HCT116 (cell line): ENCODE results near the gene ITGB7. TPM values are rescaled to one million over a fixed set of nuclear protein-coding genes. Genes with fewer than 3 reads are reported as not detected.

Experiments
- ATAC-seq: fragments of 200-7000 bp; cut with Tn5 transposase; 2 replicates; pipeline ENCODE4 v1.9.1; 2020; ENCODE audit warnings: mild to moderate bottlenecking, moderate library complexity
- BruUV-seq: library from RNA; stranded (reverse); fragments of 400-500 nt; replicated peaks from 2 replicates; lab custom pipeline; 2021; lab: Mats Ljungman, UMichigan
- CTCF ChIA-PET: fragments of 300-600 bp; sonication (Branson Sonifier 250); formaldehyde crosslinking; loops from one replicate; lab custom pipeline; 2021; ENCODE audit warnings: antibody characterized with exemption; lab: Charles Lee
- POLR2A ChIA-PET: fragments of 300-600, 350-600 bp; sonication (Branson Sonifier 250); formaldehyde crosslinking; loops from one replicate; lab custom pipeline; 2021; ENCODE audit warnings: antibody characterized with exemption; lab: Charles Lee
- RAD21 ChIA-PET, 2 experiments: fragments of 300-600 bp; sonication (Branson Sonifier 250); formaldehyde crosslinking; loops; one replicate each; lab custom pipeline; 2023; ENCODE audit warnings: low total read pairs in 2 of 2; ENCODE audit not compliant: uncharacterized antibody in 2 of 2, unreplicated experiment in 2 of 2, low non-redundant PET in 1 of 2; lab: Charles Lee
- DNase-seq: peaks from one replicate; pipeline ENCODE4 v3.0.0-alpha.2; 2010; ENCODE audit warnings: low read depth, low spot score
- H2AFZ ChIP-seq: fragments of 200-600 bp; shearing (Covaris generic), sonication (generic); 2 replicates; pipeline ENCODE4 v1.6.1; 2017; ENCODE audit warnings: low read depth, mixed run types, mixed read lengths, antibody characterized with exemption, low read length; ENCODE audit not compliant: poor library complexity, severe bottlenecking
- H3K27ac ChIP-seq: 2 replicates; pipeline ENCODE4 v1.5.1; 2012; ENCODE audit warnings: low read depth, low read length
- H3K27me3 ChIP-seq: fragments of 200-600 bp; sonication (generic); 2 replicates; pipeline ENCODE4 v1.6.1; 2016; ENCODE audit warnings: mixed run types, low read length, mixed read lengths; ENCODE audit not compliant: insufficient read depth
- H3K36me3 ChIP-seq, 2 experiments: fragments of 200-500 bp in 1 of 2; fragments of 200-600 bp in 1 of 2; sonication (Bioruptor generic) in 1 of 2; sonication (generic) in 1 of 2; 2 replicates each; pipeline versions ENCODE4 v1.5.1 to v1.6.1; 2014 to 2016; ENCODE audit warnings: low read length in 2 of 2, inconsistent platforms in 1 of 2, mixed read lengths in 1 of 2, mixed run types in 1 of 2; ENCODE audit not compliant: insufficient read depth in 2 of 2, control insufficient read depth in 1 of 2
- H3K4me1 ChIP-seq, 2 experiments: fragments of 200-600 bp in 1 of 2; sonication (generic) in 1 of 2; 2 replicates each; pipeline versions ENCODE4 v1.5.1 to v1.6.1; 2012 to 2017; ENCODE audit warnings: low read length in 2 of 2, inconsistent platforms in 1 of 2, mild to moderate bottlenecking in 1 of 2, mixed read lengths in 1 of 2, mixed run types in 1 of 2, moderate library complexity in 1 of 2; ENCODE audit not compliant: insufficient read depth in 2 of 2, control insufficient read depth in 1 of 2
- H3K4me2 ChIP-seq: fragments of 200-600 bp; sonication (generic); 2 replicates; pipeline ENCODE4 v1.6.1; 2017; ENCODE audit warnings: mixed run types, low read length, mixed read lengths
- H3K4me3 ChIP-seq, 2 experiments: fragments of 200-600 bp in 1 of 2; sonication (generic) in 1 of 2; replicated peaks in 1 of 2; 2 replicates each; pipeline ENCODE4 v1.5.1; 2011 to 2016; ENCODE audit warnings: low read length in 2 of 2, control low read depth in 1 of 2, low read depth in 1 of 2, mild to moderate bottlenecking in 1 of 2, mixed read lengths in 1 of 2, mixed run types in 1 of 2
- H3K79me2 ChIP-seq: fragments of 200-600 bp; sonication (generic); 2 replicates; pipeline ENCODE4 v1.6.1; 2017; ENCODE audit warnings: mild to moderate bottlenecking, mixed run types, low read length, moderate library complexity, mixed read lengths; ENCODE audit not compliant: insufficient read depth
- H3K9ac ChIP-seq: fragments of 200-600 bp; sonication (generic); 2 replicates; pipeline ENCODE4 v1.6.1; 2016; ENCODE audit warnings: low read length, mixed read lengths
- H3K9me2 ChIP-seq: fragments of 200-600 bp; sonication (generic), shearing (Covaris generic); 2 replicates; pipeline ENCODE4 v1.6.1; 2017; ENCODE audit warnings: mixed run types, mild to moderate bottlenecking, moderate library complexity; ENCODE audit not compliant: insufficient read depth
- H3K9me3 ChIP-seq, 2 experiments: fragments of 200-500 bp in 1 of 2; fragments of 200-600 bp in 1 of 2; sonication (Bioruptor generic) in 1 of 2; sonication (generic) in 1 of 2; 2 replicates each; pipeline ENCODE4 v1.6.1; 2014 to 2017; ENCODE audit warnings: low read length in 2 of 2, mixed read lengths in 2 of 2, inconsistent platforms in 1 of 2, low read depth in 1 of 2, mild to moderate bottlenecking in 1 of 2, mixed run types in 1 of 2, moderate library complexity in 1 of 2; ENCODE audit not compliant: control insufficient read depth in 1 of 2, insufficient read depth in 1 of 2
- H4K20me1 ChIP-seq: fragments of 200-600 bp; sonication (generic), shearing (Covaris generic); 2 replicates; pipeline ENCODE4 v1.6.1; 2017; ENCODE audit warnings: mixed run types, mild to moderate bottlenecking, moderate library complexity; ENCODE audit not compliant: insufficient read depth
- CBX3 ChIP-seq: IDR thresholded peaks from 2 replicates; pipeline ENCODE4 v1.6.1; 2012; ENCODE audit warnings: low read depth
- CEBPB ChIP-seq: IDR thresholded peaks from 2 replicates; pipeline ENCODE4 v1.6.1; 2012; ENCODE audit warnings: low read depth
- EGR1 ChIP-seq: IDR thresholded peaks from 2 replicates; pipeline ENCODE4 v1.6.1; 2012; ENCODE audit warnings: low read depth
- EZH2 ChIP-seq: fragments of 200-600 bp; sonication (generic); IDR thresholded peaks from 2 replicates; pipeline ENCODE4 v1.6.1; 2017; ENCODE audit warnings: antibody characterized with exemption, mixed run types
- EZH2phosphoT487 ChIP-seq: fragments of 200-600 bp; IDR thresholded peaks from 2 replicates; pipeline ENCODE4 v1.6.1; 2018; ENCODE audit warnings: antibody characterized with exemption, borderline replicate concordance
- FOSL1 ChIP-seq: IDR thresholded peaks from 2 replicates; pipeline ENCODE4 v1.6.1; 2012; ENCODE audit warnings: low read depth
- POLR2A ChIP-seq: IDR thresholded peaks from 2 replicates; pipeline ENCODE4 v1.7.0; 2011; ENCODE audit warnings: borderline replicate concordance; ENCODE audit not compliant: insufficient read depth, insufficient read length; ENCODE audit errors: extremely low read depth
- RAD21 ChIP-seq: IDR thresholded peaks from 2 replicates; pipeline ENCODE4 v1.6.1; 2012; ENCODE audit warnings: low read depth, mild to moderate bottlenecking
- SIN3A ChIP-seq: IDR thresholded peaks from 2 replicates; pipeline ENCODE4 v1.6.1; 2012; ENCODE audit warnings: low read depth
- SP1 ChIP-seq: IDR thresholded peaks from 2 replicates; pipeline ENCODE4 v1.6.1; 2012; ENCODE audit warnings: low read depth
- SRF ChIP-seq: IDR thresholded peaks from 2 replicates; pipeline ENCODE4 v1.6.1; 2012; ENCODE audit warnings: low read depth
- ZNF274 ChIP-seq: fragments of 200-500 bp; sonication (Bioruptor generic); IDR thresholded peaks from 2 replicates; pipeline ENCODE4 v1.6.1; 2014; ENCODE audit warnings: mild to moderate bottlenecking, low read depth, low read length, inconsistent platforms
- intact Hi-C: fragments of 100-400 bp; cut with micrococcal nuclease; formaldehyde crosslinking; loops from 2 replicates; pipeline ENCODE4 v1.10.0; 2022
- total RNA-seq: library from RNA; stranded (reverse); gene quantifications from one replicate; pipeline ENCODE4 v1.2.1, GENCODE V29; 2021; ENCODE audit not compliant: unreplicated experiment
- TF ChIP-seq, protein P1 (sequence below): IDR thresholded peaks from 2 replicates; pipeline ENCODE4 v1.6.1; 2012
- TF ChIP-seq, protein P2 (sequence below): IDR thresholded peaks from 2 replicates; pipeline ENCODE4 v1.6.1; 2012; ENCODE audit warnings: low read depth
- TF ChIP-seq, protein P3 (sequence below): IDR thresholded peaks from 2 replicates; pipeline ENCODE4 v1.6.1; 2011; ENCODE audit warnings: mild to moderate bottlenecking, low read length, moderate library complexity; ENCODE audit not compliant: insufficient replicate concordance; ENCODE audit errors: extremely low read depth
- TF ChIP-seq, protein P4 (sequence below), 3 experiments: fragments of 200-600 bp in 1 of 3; sonication (generic) in 1 of 3; IDR thresholded peaks in 2 of 3; conservative IDR thresholded peaks in 1 of 3; 2 replicates each; pipeline ENCODE4 v1.5.1; 2012 to 2017; ENCODE audit warnings: low read depth in 2 of 3, low read length in 2 of 3, antibody characterized with exemption in 1 of 3, borderline replicate concordance in 1 of 3, control low read depth in 1 of 3, mild to moderate bottlenecking in 1 of 3, mixed read lengths in 1 of 3, mixed run types in 1 of 3, moderate library complexity in 1 of 3; ENCODE audit not compliant: insufficient read depth in 1 of 3

ITGB7 gene
- total RNA-seq, 1 experiment from 2014 or later = 1.9 TPM

DNA sequence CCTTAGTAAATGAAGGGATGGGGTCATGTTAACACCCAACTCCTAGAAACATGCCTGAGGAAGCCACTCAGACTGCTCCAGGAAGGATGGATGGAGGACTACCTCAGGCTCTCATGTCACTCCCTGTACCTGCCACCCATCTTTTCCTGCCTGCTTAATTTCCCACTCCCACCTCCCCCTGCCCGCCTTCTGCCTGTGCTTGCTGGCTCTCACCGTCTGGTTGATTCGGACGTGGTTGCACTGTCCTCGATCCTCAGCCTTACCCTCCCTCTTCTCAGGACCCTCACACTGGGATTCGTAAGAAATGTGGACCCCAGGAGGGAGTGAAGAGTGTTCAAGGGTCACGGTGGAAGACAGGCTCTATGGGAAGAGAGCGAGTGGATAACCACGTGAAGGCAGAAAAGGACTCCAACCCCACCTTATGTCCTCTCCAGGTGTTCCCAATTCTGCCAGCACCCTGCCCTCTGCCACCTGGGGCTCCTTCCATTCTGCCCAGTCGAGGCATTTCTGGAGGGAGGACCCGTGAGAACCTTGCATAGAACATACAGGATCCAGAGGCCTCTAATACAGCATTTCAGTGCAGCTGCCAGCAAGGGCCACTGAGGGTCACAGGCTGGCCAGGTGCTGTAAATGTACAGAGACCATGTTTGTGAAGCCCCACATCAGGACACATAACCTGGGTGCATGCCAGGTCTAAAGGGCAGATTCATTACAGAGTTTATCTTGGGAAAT, 12.9 kb downstream of the ITGB7 start:
- Histone ChIP-seq H3K27me3 (no peaks in the 10 kb centered on the region), H3K36me3 (no peaks in the 10 kb centered on the region; a peak in 1 of 4 replicates), H3K79me2 (no peaks in the 10 kb centered on the region), H4K20me1 (no peaks in the 10 kb centered on the region), H3K4me1 (peaks cover 6 to 32% of the 10 kb centered on the region in 2 experiments; a peak in 3 of 4 replicates), H3K9me2 (no peaks in the 10 kb centered on the region), H3K4me3 (no peak overlapping the region), H2AFZ (no peak overlapping the region), H3K9ac (no peak overlapping the region), H3K4me2 (no peak overlapping the region), H3K9me3 (no peaks in the 10 kb centered on the region), H3K27ac (no peak overlapping the region)
- CTCF ChIA-PET = interaction anchor here (1.3 to 1.6 kb wide), 3 partner anchors 95 to 132 kb away, joined by 3 to 5 read pairs (median 4); no protein-coding TSS in a partner anchor
- no TSS peak for BruUV-seq
- RAD21 ChIA-PET = no interaction called here
- intact Hi-C loops = no loop called here
- DNase-seq (no peak), ATAC-seq (no peak)
- POLR2A ChIA-PET = interaction anchor here (0.9 to 2.3 kb wide), 2 partner anchors 13 to 14 kb away, joined by 3 to 7 read pairs; partner anchors contain the start of genes CSAD and ZNF740
- TF ChIP-seq SP1 (no peak), EGR1 (no peak), EZH2phosphoT487 (no peak), RAD21 (no peak), CEBPB (no peak), FOSL1 (no peak), ZNF274 (no peak), CBX3 (no peak), SRF (no peak), POLR2A (no peak), SIN3A (no peak), EZH2 (no peak)
- TF ChIP-seq, protein P1, sequence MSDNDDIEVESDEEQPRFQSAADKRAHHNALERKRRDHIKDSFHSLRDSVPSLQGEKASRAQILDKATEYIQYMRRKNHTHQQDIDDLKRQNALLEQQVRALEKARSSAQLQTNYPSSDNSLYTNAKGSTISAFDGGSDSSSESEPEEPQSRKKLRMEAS = no peak
- TF ChIP-seq, protein P2, sequence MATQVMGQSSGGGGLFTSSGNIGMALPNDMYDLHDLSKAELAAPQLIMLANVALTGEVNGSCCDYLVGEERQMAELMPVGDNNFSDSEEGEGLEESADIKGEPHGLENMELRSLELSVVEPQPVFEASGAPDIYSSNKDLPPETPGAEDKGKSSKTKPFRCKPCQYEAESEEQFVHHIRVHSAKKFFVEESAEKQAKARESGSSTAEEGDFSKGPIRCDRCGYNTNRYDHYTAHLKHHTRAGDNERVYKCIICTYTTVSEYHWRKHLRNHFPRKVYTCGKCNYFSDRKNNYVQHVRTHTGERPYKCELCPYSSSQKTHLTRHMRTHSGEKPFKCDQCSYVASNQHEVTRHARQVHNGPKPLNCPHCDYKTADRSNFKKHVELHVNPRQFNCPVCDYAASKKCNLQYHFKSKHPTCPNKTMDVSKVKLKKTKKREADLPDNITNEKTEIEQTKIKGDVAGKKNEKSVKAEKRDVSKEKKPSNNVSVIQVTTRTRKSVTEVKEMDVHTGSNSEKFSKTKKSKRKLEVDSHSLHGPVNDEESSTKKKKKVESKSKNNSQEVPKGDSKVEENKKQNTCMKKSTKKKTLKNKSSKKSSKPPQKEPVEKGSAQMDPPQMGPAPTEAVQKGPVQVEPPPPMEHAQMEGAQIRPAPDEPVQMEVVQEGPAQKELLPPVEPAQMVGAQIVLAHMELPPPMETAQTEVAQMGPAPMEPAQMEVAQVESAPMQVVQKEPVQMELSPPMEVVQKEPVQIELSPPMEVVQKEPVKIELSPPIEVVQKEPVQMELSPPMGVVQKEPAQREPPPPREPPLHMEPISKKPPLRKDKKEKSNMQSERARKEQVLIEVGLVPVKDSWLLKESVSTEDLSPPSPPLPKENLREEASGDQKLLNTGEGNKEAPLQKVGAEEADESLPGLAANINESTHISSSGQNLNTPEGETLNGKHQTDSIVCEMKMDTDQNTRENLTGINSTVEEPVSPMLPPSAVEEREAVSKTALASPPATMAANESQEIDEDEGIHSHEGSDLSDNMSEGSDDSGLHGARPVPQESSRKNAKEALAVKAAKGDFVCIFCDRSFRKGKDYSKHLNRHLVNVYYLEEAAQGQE = no peak
- TF ChIP-seq, protein P3, sequence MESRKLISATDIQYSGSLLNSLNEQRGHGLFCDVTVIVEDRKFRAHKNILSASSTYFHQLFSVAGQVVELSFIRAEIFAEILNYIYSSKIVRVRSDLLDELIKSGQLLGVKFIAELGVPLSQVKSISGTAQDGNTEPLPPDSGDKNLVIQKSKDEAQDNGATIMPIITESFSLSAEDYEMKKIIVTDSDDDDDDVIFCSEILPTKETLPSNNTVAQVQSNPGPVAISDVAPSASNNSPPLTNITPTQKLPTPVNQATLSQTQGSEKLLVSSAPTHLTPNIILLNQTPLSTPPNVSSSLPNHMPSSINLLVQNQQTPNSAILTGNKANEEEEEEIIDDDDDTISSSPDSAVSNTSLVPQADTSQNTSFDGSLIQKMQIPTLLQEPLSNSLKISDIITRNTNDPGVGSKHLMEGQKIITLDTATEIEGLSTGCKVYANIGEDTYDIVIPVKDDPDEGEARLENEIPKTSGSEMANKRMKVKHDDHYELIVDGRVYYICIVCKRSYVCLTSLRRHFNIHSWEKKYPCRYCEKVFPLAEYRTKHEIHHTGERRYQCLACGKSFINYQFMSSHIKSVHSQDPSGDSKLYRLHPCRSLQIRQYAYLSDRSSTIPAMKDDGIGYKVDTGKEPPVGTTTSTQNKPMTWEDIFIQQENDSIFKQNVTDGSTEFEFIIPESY = no peak
- TF ChIP-seq, protein P4, sequence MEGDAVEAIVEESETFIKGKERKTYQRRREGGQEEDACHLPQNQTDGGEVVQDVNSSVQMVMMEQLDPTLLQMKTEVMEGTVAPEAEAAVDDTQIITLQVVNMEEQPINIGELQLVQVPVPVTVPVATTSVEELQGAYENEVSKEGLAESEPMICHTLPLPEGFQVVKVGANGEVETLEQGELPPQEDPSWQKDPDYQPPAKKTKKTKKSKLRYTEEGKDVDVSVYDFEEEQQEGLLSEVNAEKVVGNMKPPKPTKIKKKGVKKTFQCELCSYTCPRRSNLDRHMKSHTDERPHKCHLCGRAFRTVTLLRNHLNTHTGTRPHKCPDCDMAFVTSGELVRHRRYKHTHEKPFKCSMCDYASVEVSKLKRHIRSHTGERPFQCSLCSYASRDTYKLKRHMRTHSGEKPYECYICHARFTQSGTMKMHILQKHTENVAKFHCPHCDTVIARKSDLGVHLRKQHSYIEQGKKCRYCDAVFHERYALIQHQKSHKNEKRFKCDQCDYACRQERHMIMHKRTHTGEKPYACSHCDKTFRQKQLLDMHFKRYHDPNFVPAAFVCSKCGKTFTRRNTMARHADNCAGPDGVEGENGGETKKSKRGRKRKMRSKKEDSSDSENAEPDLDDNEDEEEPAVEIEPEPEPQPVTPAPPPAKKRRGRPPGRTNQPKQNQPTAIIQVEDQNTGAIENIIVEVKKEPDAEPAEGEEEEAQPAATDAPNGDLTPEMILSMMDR (IDR thresholded peaks at IDR 0.05 in 2 of 3, conservative IDR thresholded peaks at IDR 0.05 in 1 of 3; ENCODE audit: borderline replicate concordance in 1 of 3, insufficient read depth in 1 of 3, low read depth in 2 of 3, low read length in 2 of 3) = no peak
